GM20000 (cell line): ENCODE measurements around the gene SIK2.

Source experiments
- DNase-seq: peaks from one replicate; pipeline ENCODE4 v3.0.0; 2012; ENCODE audit warnings: low spot score
- CTCF ChIP-seq: IDR thresholded peaks from 2 replicates; pipeline ENCODE4 v1.5.1; 2012; ENCODE audit warnings: mild to moderate bottlenecking, control low read depth; ENCODE audit errors: extremely low read depth, missing control alignments

The SIK2 gene

GRCh38 chr11:111699579-111700156 lies 97.4 kb downstream of the SIK2 start:
- no peak for DNase-seq
- TF ChIP-seq CTCF, result no peak

GRCh38 chr11:111700162-111700561 lies 97.9 kb downstream of the SIK2 start:
- no peak for TF ChIP-seq CTCF
- DNase-seq, result no peak

GRCh38 chr11:111702623-111703022 lies 100.4 kb downstream of the SIK2 start:
- DNase-seq, result no peak
- no peak for TF ChIP-seq CTCF

- DNase-seq, result no peak
- TF ChIP-seq CTCF, result no peak
Measured at GRCh38 chr11:111703576-111703975, 101.3 kb downstream of the SIK2 start.

GRCh38 chr11:111707039-111707690 lies 104.9 kb downstream of the SIK2 start:
- DNase-seq, result no peak
- no peak for TF ChIP-seq CTCF

GRCh38 chr11:111707691-111708067 lies 105.4 kb downstream of the SIK2 start:
- DNase-seq, result no peak
- no peak for TF ChIP-seq CTCF

- no peak for DNase-seq
- TF ChIP-seq CTCF, result no peak
Measured at GRCh38 chr11:111714522-111714921, 112.3 kb downstream of the SIK2 start.
